Body of pancreas (tissue), 4 donors: ENCODE data around the gene DGKG. TPM values are rescaled to one million over a fixed set of nuclear protein-coding genes. Genes with fewer than 3 reads are reported as not detected.
A peak's percentile ranks its signal among the peaks of the same experiment; 100 is the strongest.

Experiments
- ATAC-seq: fragments of 150-250 bp; one replicate; pipeline ENCODE4 v1.9.1; 2016
- DNase-seq, 4 donors: peaks; one replicate each; pipeline ENCODE4 v3.0.0-alpha.2; 2019
- H3K27ac ChIP-seq, 4 donors: fragments of 200-600 bp; sonication (generic); 1 replicate in 3 of 4; 2 replicates in 1 of 4; pipeline versions ENCODE4 v1.5.1 to v1.6.1; 2016 to 2019; ENCODE audit warnings: mild to moderate bottlenecking in 1 of 4, mixed read lengths in 1 of 4, moderate library complexity in 1 of 4
- H3K27me3 ChIP-seq, 2 donors: fragments of 200-600 bp; sonication (generic); one replicate each; pipeline ENCODE4 v1.6.0; 2016; ENCODE audit warnings: mild to moderate bottlenecking in 1 of 2
- H3K36me3 ChIP-seq, 2 donors: fragments of 200-600 bp; sonication (generic); replicated peaks in 1 of 2; 2 replicates each; pipeline ENCODE4 v1.5.1; 2016; ENCODE audit warnings: low read depth in 2 of 2; ENCODE audit not compliant: insufficient read depth in 1 of 2
- H3K4me1 ChIP-seq: fragments of 200-600 bp; sonication (generic); one replicate; pipeline ENCODE4 v1.6.0; 2016
- H3K4me3 ChIP-seq, 2 donors: fragments of 200-600 bp; sonication (generic); 1 replicate in 1 of 2; 2 replicates in 1 of 2; pipeline ENCODE4 v1.5.1; 2016 to 2019
- H3K9me3 ChIP-seq, 3 donors: fragments of 200-600 bp; sonication (generic); 1 replicate in 2 of 3; 2 replicates in 1 of 3; pipeline ENCODE4 v1.5.1; 2016
- POLR2A ChIP-seq, 3 donors: fragments of 450-650 bp; IDR thresholded peaks; one replicate each; pipeline ENCODE4 v1.6.1; 2016; ENCODE audit warnings: antibody characterized with exemption in 3 of 3, mild to moderate bottlenecking in 2 of 3
- WGBS, 2 donors: methylation state at CpG; one replicate each; pipeline ENCODE4 v1.1.5; 2017; 5-methylcytosine and 5-hydroxymethylcytosine counted together
- intact Hi-C: fragments of 100-400 bp; cut with DNase I; formaldehyde crosslinking; loops from one replicate; pipeline ENCODE4 v1.15.1; 2023
- total RNA-seq, 2 donors: library from RNA; depleted of rRNA; stranded (reverse); fragments of >200 nt; gene quantifications; one replicate each; pipeline ENCODE4 v1.1.0, GENCODE V29; 2016
- TF ChIP-seq, protein P1 (sequence below), 7 experiments: fragments of 450-650 bp in 4 of 7; fragments of 200-600 bp in 3 of 7; sonication (generic) in 3 of 7; IDR thresholded peaks; one replicate each; pipeline ENCODE4 v1.5.1; 2016 to 2019; ENCODE audit warnings: antibody characterized with exemption in 7 of 7

DGKG gene
- total RNA-seq, 2 donors from 2014 or later: 0.78 to 16.2 TPM

- intact Hi-C loops: loop anchor here (10.0 kb wide), 1 partner anchor 293 kb away; no protein-coding TSS in a partner anchor
- peak; percentile 38 for ATAC-seq
These were observed 84.6 kb downstream of the DGKG start for GRCh38 chr3:186277268-186277909.

DNA sequence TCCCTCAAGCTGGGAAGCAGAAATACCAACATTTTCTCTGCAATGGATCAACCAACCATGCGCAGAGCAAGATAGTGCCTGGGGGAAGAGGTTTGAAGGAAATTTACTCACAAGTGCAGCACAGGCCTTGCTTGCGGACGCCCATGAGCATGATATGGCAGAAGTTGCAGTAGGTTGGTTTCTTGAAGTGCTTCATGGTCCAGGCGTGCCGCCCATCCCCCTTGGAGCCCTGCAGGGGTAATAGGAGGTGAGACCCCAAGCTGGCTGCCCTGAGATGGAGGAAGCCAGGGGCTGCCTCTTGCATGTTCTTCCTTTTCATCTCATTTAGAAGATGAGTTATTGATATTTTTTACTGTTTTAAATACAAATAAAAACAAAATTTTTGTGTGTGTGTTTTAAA is 86.6 kb downstream of the DGKG start:
- Histone ChIP-seq H3K27ac (no peak overlapping the region), H3K4me1 (no peaks in the 10 kb centered on the region), H3K36me3 (no peaks in the 10 kb centered on the region), H3K27me3 (no peaks in the 10 kb centered on the region), H3K4me3 (no peak overlapping the region), H3K9me3 (no peaks in the 10 kb centered on the region)
- TF ChIP-seq POLR2A (IDR thresholded peaks at IDR 0.05): no peak
- TF ChIP-seq, protein P1, sequence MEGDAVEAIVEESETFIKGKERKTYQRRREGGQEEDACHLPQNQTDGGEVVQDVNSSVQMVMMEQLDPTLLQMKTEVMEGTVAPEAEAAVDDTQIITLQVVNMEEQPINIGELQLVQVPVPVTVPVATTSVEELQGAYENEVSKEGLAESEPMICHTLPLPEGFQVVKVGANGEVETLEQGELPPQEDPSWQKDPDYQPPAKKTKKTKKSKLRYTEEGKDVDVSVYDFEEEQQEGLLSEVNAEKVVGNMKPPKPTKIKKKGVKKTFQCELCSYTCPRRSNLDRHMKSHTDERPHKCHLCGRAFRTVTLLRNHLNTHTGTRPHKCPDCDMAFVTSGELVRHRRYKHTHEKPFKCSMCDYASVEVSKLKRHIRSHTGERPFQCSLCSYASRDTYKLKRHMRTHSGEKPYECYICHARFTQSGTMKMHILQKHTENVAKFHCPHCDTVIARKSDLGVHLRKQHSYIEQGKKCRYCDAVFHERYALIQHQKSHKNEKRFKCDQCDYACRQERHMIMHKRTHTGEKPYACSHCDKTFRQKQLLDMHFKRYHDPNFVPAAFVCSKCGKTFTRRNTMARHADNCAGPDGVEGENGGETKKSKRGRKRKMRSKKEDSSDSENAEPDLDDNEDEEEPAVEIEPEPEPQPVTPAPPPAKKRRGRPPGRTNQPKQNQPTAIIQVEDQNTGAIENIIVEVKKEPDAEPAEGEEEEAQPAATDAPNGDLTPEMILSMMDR (IDR thresholded peaks at IDR 0.05): no peak
- ATAC-seq (no peak), DNase-seq (no peak)
- intact Hi-C loops: loop anchor here (10.0 kb wide), 1 partner anchor 291 kb away; no protein-coding TSS in a partner anchor
- WGBS, 2 donors: 87 to 93% methylated on average over 5 of the region's 5 CpGs

More at GRCh38 chr3:186277268-186277909, 84.6 kb downstream of the DGKG start:
- Histone ChIP-seq H3K4me3 (no peak overlapping the region), H3K4me1 (no peaks in the 10 kb centered on the region), H3K27me3 (no peaks in the 10 kb centered on the region), H3K36me3 (no peaks in the 10 kb centered on the region), H3K27ac (no peak overlapping the region), H3K9me3 (no peaks in the 10 kb centered on the region)
- DNase-seq: peak in 3 of 4 donors; percentile 22 to 31 (median 27)
- 39 to 41% methylated on average over 10 of the region's 10 CpGs for WGBS, 2 donors
- TF ChIP-seq, protein P1 (IDR thresholded peaks at IDR 0.05): peak in 5 of 7 experiments; percentile 39 to 72 (median 54)
- no peak for TF ChIP-seq POLR2A (IDR thresholded peaks at IDR 0.05)

GRCh38 chr3:186273586-186273985 is 88.4 kb downstream of the DGKG start:
- Histone ChIP-seq H3K4me3 (no peak overlapping the region), H3K27ac (no peak overlapping the region), H3K9me3 (no peaks in the 10 kb centered on the region), H3K36me3 (no peaks in the 10 kb centered on the region), H3K4me1 (no peaks in the 10 kb centered on the region), H3K27me3 (no peaks in the 10 kb centered on the region)
- ATAC-seq (no peak), DNase-seq (no peak)
- intact Hi-C loops: loop anchor here (10.0 kb wide), 1 partner anchor 289 kb away; no protein-coding TSS in a partner anchor
- 76 to 78% methylated on average over 14 to 16 of the region's 16 CpGs for WGBS, 2 donors
- TF ChIP-seq POLR2A (IDR thresholded peaks at IDR 0.05): no peak
- TF ChIP-seq, protein P1 (IDR thresholded peaks at IDR 0.05): no peak

DNA sequence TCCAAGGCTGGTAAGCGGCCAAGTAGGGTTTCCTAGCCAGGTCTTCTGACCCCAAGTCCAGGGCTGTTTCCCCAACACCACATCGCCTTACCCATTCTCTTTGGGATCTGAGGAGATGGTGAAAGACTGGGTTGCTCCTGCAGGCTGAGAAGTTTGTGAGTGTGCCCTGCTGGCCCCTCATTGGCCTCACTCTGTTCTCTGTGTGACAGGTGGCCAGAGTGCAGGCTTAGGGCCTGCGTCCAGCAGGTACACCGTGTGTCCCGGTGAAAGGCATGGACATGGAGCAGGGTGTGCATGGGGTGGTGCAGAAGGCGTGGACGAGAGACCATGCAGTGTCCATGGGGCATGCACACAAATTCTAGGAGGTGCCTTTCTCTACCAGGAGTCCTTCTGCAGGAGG is 91.3 kb downstream of the DGKG start:
- no peak overlapping the region for H3K4me3 ChIP-seq
- 89 to 100% methylated on average over 7 of the region's 7 CpGs for WGBS, 2 donors
- intact Hi-C loops: loop anchor here (10.0 kb wide), 1 partner anchor 286 kb away; no protein-coding TSS in a partner anchor
- DNase-seq (no peak), ATAC-seq (no peak)
- H3K27ac ChIP-seq: no peak overlapping the region
- H3K27me3 ChIP-seq: no peaks in the 10 kb centered on the region
- no peaks in the 10 kb centered on the region for H3K36me3 ChIP-seq
- no peaks in the 10 kb centered on the region for H3K9me3 ChIP-seq
- TF ChIP-seq POLR2A (IDR thresholded peaks at IDR 0.05): no peak
- TF ChIP-seq, protein P1 (IDR thresholded peaks at IDR 0.05): no peak
- no peaks in the 10 kb centered on the region for H3K4me1 ChIP-seq
